ENCODE measurements around the gene UBE2J2.

UBE2J2 gene

GRCh38 chr1:1221887-1222574, 51.6 kb downstream of the UBE2J2 start:
- Histone ChIP-seq H3K4me2 (no peak overlapping the region), H3K79me2 (ENCODE audit: insufficient read depth, low read depth) (peaks cover 7% of the 10 kb centered on the region; the same call in 1 of the 2 replicates), H3K36me3 (ENCODE audit: insufficient read depth) (peaks cover 6% of the 10 kb centered on the region; the same call in 1 of the 2 replicates), H3K27me3 (ENCODE audit: insufficient read depth, low read depth) (no peaks in the 10 kb centered on the region), H3K27ac (no peak overlapping the region), H3K4me3 (IDR thresholded peaks at IDR 0.05; ENCODE audit: insufficient read depth, low read depth, low read length) (no peak overlapping the region), H4K20me1 (ENCODE audit: insufficient read depth) (no peaks in the 10 kb centered on the region), H3K9ac (no peak overlapping the region), H3K4me1 (ENCODE audit: low read depth, poor library complexity, severe bottlenecking) (no peaks in the 10 kb centered on the region), H2AFZ (ENCODE audit: low read depth) (no peak overlapping the region)
- TF ChIP-seq CTCF (conservative IDR thresholded peaks at IDR 0.05; ENCODE audit: low read depth, low read length): no peak

- no peak overlapping the region for H2AFZ ChIP-seq (ENCODE audit: low read depth)
- peaks cover 5% of the 10 kb centered on the region for H3K4me1 ChIP-seq (ENCODE audit: low read depth, poor library complexity, severe bottlenecking)
- no peak overlapping the region for H3K27ac ChIP-seq
- TF ChIP-seq CTCF (conservative IDR thresholded peaks at IDR 0.05; ENCODE audit: low read depth, low read length): no peak
- H4K20me1 ChIP-seq (ENCODE audit: insufficient read depth): no peaks in the 10 kb centered on the region
- H3K79me2 ChIP-seq (ENCODE audit: insufficient read depth, low read depth): no peaks in the 10 kb centered on the region
- no peak overlapping the region for H3K4me2 ChIP-seq
- no peaks in the 10 kb centered on the region for H3K27me3 ChIP-seq (ENCODE audit: insufficient read depth, low read depth)
- peaks cover 6% of the 10 kb centered on the region; the same call in 1 of the 2 replicates for H3K36me3 ChIP-seq (ENCODE audit: insufficient read depth)
- no peak overlapping the region for H3K4me3 ChIP-seq (IDR thresholded peaks at IDR 0.05; ENCODE audit: insufficient read depth, low read depth, low read length)
- H3K9ac ChIP-seq: no peak overlapping the region
Observed at GRCh38 chr1:1220197-1220596, 53.5 kb downstream of the UBE2J2 start.

DNA sequence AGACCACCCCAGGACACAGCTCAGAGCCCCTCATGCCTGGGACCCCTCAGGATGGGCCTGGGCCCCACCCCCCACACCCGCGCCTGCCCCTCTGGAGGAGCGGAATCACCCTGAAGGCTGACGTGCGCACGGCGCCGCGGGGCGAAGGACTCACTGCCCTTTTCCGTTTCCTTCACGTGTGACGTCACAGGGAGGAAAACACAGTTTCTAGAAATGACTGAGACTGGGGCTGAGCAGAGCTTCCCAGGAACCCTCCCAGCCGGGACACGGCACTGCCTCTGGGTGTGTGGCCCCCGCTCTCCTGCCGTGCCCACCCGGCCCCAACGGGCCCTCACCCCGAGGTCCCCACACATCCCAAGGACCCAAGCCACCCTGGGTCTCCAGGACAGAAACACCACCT, 54.3 kb downstream of the UBE2J2 start:
- Histone ChIP-seq H3K4me2 (no peak overlapping the region), H4K20me1 (ENCODE audit: insufficient read depth) (no peaks in the 10 kb centered on the region), H3K79me2 (ENCODE audit: insufficient read depth, low read depth) (no peaks in the 10 kb centered on the region), H3K9ac (no peak overlapping the region), H2AFZ (ENCODE audit: low read depth) (no peak overlapping the region), H3K36me3 (ENCODE audit: insufficient read depth) (peaks cover 6% of the 10 kb centered on the region; the same call in 1 of the 2 replicates), H3K4me3 (IDR thresholded peaks at IDR 0.05; ENCODE audit: insufficient read depth, low read depth, low read length) (no peak overlapping the region), H3K27ac (no peak overlapping the region), H3K27me3 (ENCODE audit: insufficient read depth, low read depth) (no peaks in the 10 kb centered on the region), H3K4me1 (ENCODE audit: low read depth, poor library complexity, severe bottlenecking) (peaks cover 12% of the 10 kb centered on the region)
- TF ChIP-seq CTCF (conservative IDR thresholded peaks at IDR 0.05; ENCODE audit: low read depth, low read length): no peak

GRCh38 chr1:1218524-1219200, 55.0 kb downstream of the UBE2J2 start:
- Histone ChIP-seq H3K4me1 (ENCODE audit: low read depth, poor library complexity, severe bottlenecking) (peaks cover 12% of the 10 kb centered on the region), H3K27me3 (ENCODE audit: insufficient read depth, low read depth) (no peaks in the 10 kb centered on the region), H3K36me3 (ENCODE audit: insufficient read depth) (peaks cover 6% of the 10 kb centered on the region; the same call in 1 of the 2 replicates), H3K79me2 (ENCODE audit: insufficient read depth, low read depth) (no peaks in the 10 kb centered on the region), H2AFZ (ENCODE audit: low read depth) (no peak overlapping the region), H4K20me1 (ENCODE audit: insufficient read depth) (no peaks in the 10 kb centered on the region), H3K9ac (no peak overlapping the region), H3K4me2 (no peak overlapping the region), H3K4me3 (IDR thresholded peaks at IDR 0.05; ENCODE audit: insufficient read depth, low read depth, low read length) (no peak overlapping the region), H3K27ac (no peak overlapping the region)
- no peak for TF ChIP-seq CTCF (conservative IDR thresholded peaks at IDR 0.05; ENCODE audit: low read depth, low read length)
